Kidney epithelial cell (primary cell): ENCODE measurements around the gene MRPL3. TPM values are rescaled to one million over a fixed set of nuclear protein-coding genes. Genes with fewer than 3 reads are reported as not detected.

Source experiments
- DNase-seq: peaks from one replicate; pipeline ENCODE4 v3.0.0-alpha.2; 2010; ENCODE audit warnings: low read depth
- H3K27me3 ChIP-seq: 2 replicates; pipeline ENCODE4 v1.6.0; 2011; ENCODE audit warnings: low read length; ENCODE audit not compliant: control insufficient read depth, insufficient read depth
- H3K36me3 ChIP-seq: 2 replicates; pipeline ENCODE4 v1.5.1; 2011; ENCODE audit warnings: low read length; ENCODE audit not compliant: control insufficient read depth, insufficient read depth
- H3K4me3 ChIP-seq: 2 replicates; pipeline ENCODE4 v1.5.1; 2011; ENCODE audit warnings: low read depth, mild to moderate bottlenecking, control low read depth, low read length
- CTCF ChIP-seq: IDR thresholded peaks from 2 replicates; pipeline ENCODE4 v1.5.1; 2011; ENCODE audit warnings: mild to moderate bottlenecking, moderate library complexity, low read length, control low read depth, inconsistent platforms; ENCODE audit not compliant: insufficient read depth, poor library complexity, severe bottlenecking
- total RNA-seq: library from RNA; depleted of rRNA; stranded (reverse); fragments of >200 nt; gene quantifications from 2 replicates; pipeline ENCODE4 v1.2.3, GENCODE V29; 2015

Gene MRPL3
- total RNA-seq, 1 donor from 2014 or later, result 132 TPM

- TF ChIP-seq CTCF, result no peak
- no peaks in the 10 kb centered on the region for H3K36me3 ChIP-seq
- no peak for DNase-seq
- H3K4me3 ChIP-seq, result no peak overlapping the region
- no peaks in the 10 kb centered on the region for H3K27me3 ChIP-seq
Observed at GRCh38 chr3:131417751-131418150, 85.0 kb downstream of the MRPL3 start.

Other genes starting within 250 kb of the MRPL3 start
- 13.1 and 14.0 TPM in 2 replicates for gene NUDT16, start 121.2 kb downstream of the MRPL3 start, total RNA-seq